ENCODE data around the gene SPDYE3. TPM values are rescaled to one million over a fixed set of nuclear protein-coding genes. Genes with fewer than 3 reads are reported as not detected.
"Not testable (repeated sequence)": the region's sequence is repeated elsewhere in the genome, so short reads cannot be mapped to it uniquely, and the experiment has no call there.

The SPDYE3 gene
- polyA plus RNA-seq, 1 donor from 2014 or later = not detected

DNA sequence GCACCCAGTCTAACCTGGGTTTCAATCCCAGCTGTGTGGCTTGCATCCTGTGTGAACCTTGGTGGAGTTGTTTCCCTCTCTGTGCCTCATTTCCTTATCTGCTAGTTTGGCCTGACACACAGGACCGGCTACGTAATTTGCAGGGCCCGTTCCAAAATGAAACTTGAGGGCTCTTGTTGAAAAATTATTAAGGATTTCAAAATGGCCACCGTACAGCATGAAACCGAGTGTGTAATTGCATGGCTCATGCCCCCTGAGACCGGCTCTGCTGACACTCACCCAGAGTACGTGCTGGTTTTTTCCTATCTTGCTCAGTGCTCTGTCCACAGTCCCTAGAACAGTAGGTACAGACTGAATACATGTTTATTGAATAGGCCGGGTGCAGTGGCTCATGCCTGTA, 24.4 kb upstream of the SPDYE3 start:
- not testable (repeated sequence) for H3K4me3 ChIP-seq (ENCODE audit: low read length); H3K27ac ChIP-seq (ENCODE audit: low read length); H3K9me3 ChIP-seq (ENCODE audit: low read length); H3K79me2 ChIP-seq (replicated peaks; ENCODE audit: insufficient read depth, low read length); H3F3A ChIP-seq (ENCODE audit: insufficient read depth, low read length, poor library complexity, severe bottlenecking); H3K36me3 ChIP-seq (ENCODE audit: insufficient read depth, low read length); H3K27me3 ChIP-seq (ENCODE audit: insufficient read depth, low read depth, low read length); H3K4me2 ChIP-seq (ENCODE audit: low read length); H3K9me2 ChIP-seq (ENCODE audit: insufficient read depth, low read length); H2AFZ ChIP-seq (ENCODE audit: low read depth, low read length); H3K9ac ChIP-seq (ENCODE audit: low read length); H4K20me1 ChIP-seq (ENCODE audit: insufficient read depth)

- not testable (repeated sequence) for H2AFZ ChIP-seq (ENCODE audit: low read depth, low read length); H4K20me1 ChIP-seq (ENCODE audit: insufficient read depth); H3K9me2 ChIP-seq (ENCODE audit: insufficient read depth, low read length); H3K9me3 ChIP-seq (ENCODE audit: low read length); H3K4me3 ChIP-seq (ENCODE audit: low read length); H3K27me3 ChIP-seq (ENCODE audit: insufficient read depth, low read depth, low read length); H3K4me2 ChIP-seq (ENCODE audit: low read length); H3K9ac ChIP-seq (ENCODE audit: low read length); H3F3A ChIP-seq (ENCODE audit: insufficient read depth, low read length, poor library complexity, severe bottlenecking); H3K27ac ChIP-seq (ENCODE audit: low read length); H3K79me2 ChIP-seq (replicated peaks; ENCODE audit: insufficient read depth, low read length); H3K36me3 ChIP-seq (ENCODE audit: insufficient read depth, low read length)
Observed at GRCh38 chr7:100287191-100287969, 20.1 kb upstream of the SPDYE3 start.

DNA sequence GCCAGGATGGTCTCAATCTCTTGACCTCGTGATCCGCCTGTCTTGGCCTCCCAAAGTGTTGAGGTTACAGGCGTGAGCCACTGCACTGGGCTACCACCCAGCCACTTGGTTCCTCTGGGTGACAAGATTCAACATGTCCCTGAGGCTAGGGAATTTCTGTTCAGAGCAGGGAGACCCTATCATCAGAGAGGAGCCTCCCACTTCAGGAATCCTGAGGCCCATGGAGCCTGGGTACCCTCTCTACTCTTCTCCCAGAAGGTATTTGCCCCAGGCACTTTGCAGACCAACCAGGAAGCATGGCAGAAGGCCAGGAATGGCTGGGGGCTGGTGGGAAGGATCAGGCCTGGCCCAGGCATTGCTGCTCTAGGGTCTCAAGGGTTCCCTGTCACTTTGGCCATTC, 19.2 kb upstream of the SPDYE3 start:
- not testable (repeated sequence) for H2AFZ ChIP-seq (ENCODE audit: low read depth, low read length); H3K4me2 ChIP-seq (ENCODE audit: low read length); H4K20me1 ChIP-seq (ENCODE audit: insufficient read depth); H3F3A ChIP-seq (ENCODE audit: insufficient read depth, low read length, poor library complexity, severe bottlenecking); H3K9me3 ChIP-seq (ENCODE audit: low read length); H3K27ac ChIP-seq (ENCODE audit: low read length); H3K79me2 ChIP-seq (replicated peaks; ENCODE audit: insufficient read depth, low read length); H3K4me3 ChIP-seq (ENCODE audit: low read length); H3K9ac ChIP-seq (ENCODE audit: low read length); H3K27me3 ChIP-seq (ENCODE audit: insufficient read depth, low read depth, low read length); H3K36me3 ChIP-seq (ENCODE audit: insufficient read depth, low read length); H3K9me2 ChIP-seq (ENCODE audit: insufficient read depth, low read length)

DNA sequence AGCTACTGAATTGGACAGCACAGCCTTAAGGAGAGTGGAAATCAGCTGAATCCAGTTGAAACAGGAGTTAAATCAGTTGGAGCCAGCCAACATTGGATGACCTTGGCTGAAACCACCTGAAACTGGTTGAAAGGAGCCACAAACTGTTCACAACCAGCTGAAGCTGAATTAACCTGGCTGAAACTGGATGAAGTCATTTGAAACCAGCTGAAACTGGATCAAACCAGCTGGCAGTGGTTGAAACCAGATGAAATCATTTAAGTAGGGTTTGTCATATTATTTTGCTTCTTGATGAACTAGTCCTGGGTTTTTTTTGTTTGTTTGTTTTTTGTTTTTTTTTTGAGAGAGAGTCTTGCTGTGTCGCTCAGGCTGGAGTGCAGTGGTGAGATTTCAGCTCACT, 15.3 kb upstream of the SPDYE3 start:
- H3K9me2 ChIP-seq (ENCODE audit: insufficient read depth, low read length); H3K4me2 ChIP-seq (ENCODE audit: low read length); H3K4me3 ChIP-seq (ENCODE audit: low read length): not testable (repeated sequence)

GRCh38 chr7:100295269-100295668, 12.2 kb upstream of the SPDYE3 start:
- H3F3A ChIP-seq (ENCODE audit: insufficient read depth, low read length, poor library complexity, severe bottlenecking); H3K9me3 ChIP-seq (ENCODE audit: low read length); H3K27me3 ChIP-seq (ENCODE audit: insufficient read depth, low read depth, low read length); H3K4me2 ChIP-seq (ENCODE audit: low read length); H3K36me3 ChIP-seq (ENCODE audit: insufficient read depth, low read length); H3K9me2 ChIP-seq (ENCODE audit: insufficient read depth, low read length); H3K9ac ChIP-seq (ENCODE audit: low read length); H3K79me2 ChIP-seq (replicated peaks; ENCODE audit: insufficient read depth, low read length); H2AFZ ChIP-seq (ENCODE audit: low read depth, low read length); H3K4me3 ChIP-seq (ENCODE audit: low read length); H3K27ac ChIP-seq (ENCODE audit: low read length); H4K20me1 ChIP-seq (ENCODE audit: insufficient read depth): not testable (repeated sequence)

More for the DNA sequence above, 15.3 kb upstream of the SPDYE3 start:
- H3K27me3 ChIP-seq (ENCODE audit: insufficient read depth, low read depth, low read length); H2AFZ ChIP-seq (ENCODE audit: low read depth, low read length); H3K27ac ChIP-seq (ENCODE audit: low read length); H3F3A ChIP-seq (ENCODE audit: insufficient read depth, low read length, poor library complexity, severe bottlenecking); H3K36me3 ChIP-seq (ENCODE audit: insufficient read depth, low read length); H3K79me2 ChIP-seq (replicated peaks; ENCODE audit: insufficient read depth, low read length); H3K9me3 ChIP-seq (ENCODE audit: low read length); H3K9ac ChIP-seq (ENCODE audit: low read length); H4K20me1 ChIP-seq (ENCODE audit: insufficient read depth): not testable (repeated sequence)

- H2AFZ ChIP-seq (ENCODE audit: low read depth, low read length); H3K4me2 ChIP-seq (ENCODE audit: low read length); H3K9me3 ChIP-seq (ENCODE audit: low read length); H3K79me2 ChIP-seq (replicated peaks; ENCODE audit: insufficient read depth, low read length); H3K9ac ChIP-seq (ENCODE audit: low read length); H3K4me3 ChIP-seq (ENCODE audit: low read length); H3K36me3 ChIP-seq (ENCODE audit: insufficient read depth, low read length); H3K9me2 ChIP-seq (ENCODE audit: insufficient read depth, low read length); H3K27me3 ChIP-seq (ENCODE audit: insufficient read depth, low read depth, low read length); H4K20me1 ChIP-seq (ENCODE audit: insufficient read depth); H3F3A ChIP-seq (ENCODE audit: insufficient read depth, low read length, poor library complexity, severe bottlenecking); H3K27ac ChIP-seq (ENCODE audit: low read length): not testable (repeated sequence)
Observed at GRCh38 chr7:100297852-100298631, 9.5 kb upstream of the SPDYE3 start.

- H3F3A ChIP-seq (ENCODE audit: insufficient read depth, low read length, poor library complexity, severe bottlenecking); H4K20me1 ChIP-seq (ENCODE audit: insufficient read depth); H3K4me3 ChIP-seq (ENCODE audit: low read length); H3K27me3 ChIP-seq (ENCODE audit: insufficient read depth, low read depth, low read length); H3K79me2 ChIP-seq (replicated peaks; ENCODE audit: insufficient read depth, low read length); H3K9me2 ChIP-seq (ENCODE audit: insufficient read depth, low read length); H3K9me3 ChIP-seq (ENCODE audit: low read length); H2AFZ ChIP-seq (ENCODE audit: low read depth, low read length); H3K9ac ChIP-seq (ENCODE audit: low read length); H3K4me2 ChIP-seq (ENCODE audit: low read length); H3K27ac ChIP-seq (ENCODE audit: low read length); H3K36me3 ChIP-seq (ENCODE audit: insufficient read depth, low read length): not testable (repeated sequence)
Observed at GRCh38 chr7:100298632-100298895, 8.9 kb upstream of the SPDYE3 start.

DNA sequence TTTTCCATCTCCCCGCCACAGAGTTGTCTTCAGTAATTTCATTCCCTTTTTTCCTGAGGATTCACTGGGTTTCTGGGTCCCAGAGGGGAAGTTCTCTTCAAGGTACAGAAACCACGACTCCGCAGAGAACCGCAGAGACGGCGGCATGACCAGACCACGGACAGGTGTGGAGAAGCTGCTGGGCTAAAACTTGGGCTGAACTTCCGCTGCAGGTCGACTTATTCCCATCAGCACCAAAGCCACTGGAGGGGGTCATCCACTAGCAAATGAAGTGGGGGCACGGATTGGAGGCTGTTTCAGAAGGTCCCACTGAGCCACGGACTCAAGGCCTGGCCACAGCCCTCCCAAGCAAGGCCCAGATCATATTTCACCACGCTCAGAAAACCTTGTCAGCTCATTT, 3.0 kb upstream of the SPDYE3 start:
- H3K27me3 ChIP-seq (ENCODE audit: insufficient read depth, low read depth, low read length); H3K9me3 ChIP-seq (ENCODE audit: low read length); H2AFZ ChIP-seq (ENCODE audit: low read depth, low read length); H3K79me2 ChIP-seq (replicated peaks; ENCODE audit: insufficient read depth, low read length); H3K36me3 ChIP-seq (ENCODE audit: insufficient read depth, low read length); H3K9ac ChIP-seq (ENCODE audit: low read length); H4K20me1 ChIP-seq (ENCODE audit: insufficient read depth); H3K9me2 ChIP-seq (ENCODE audit: insufficient read depth, low read length); H3K27ac ChIP-seq (ENCODE audit: low read length); H3K4me2 ChIP-seq (ENCODE audit: low read length); H3F3A ChIP-seq (ENCODE audit: insufficient read depth, low read length, poor library complexity, severe bottlenecking); H3K4me3 ChIP-seq (ENCODE audit: low read length): not testable (repeated sequence)
